Ovary (tissue), 9 donors: Measurements from ENCODE around the gene GAL. TPM values are rescaled to one million over a fixed set of nuclear protein-coding genes. Genes with fewer than 3 reads are reported as not detected.

Experiments
- DNase-seq, 5 donors: peaks; one replicate each; pipeline ENCODE4 v3.0.0-alpha.2; 2019 to 2020
- H3K27ac ChIP-seq, 2 donors: fragments of 200-600 bp; one replicate each; pipeline versions ENCODE4 v1.5.1 to v1.8.0; 2019 to 2022
- H3K27me3 ChIP-seq: fragments of 200-600 bp; one replicate; pipeline ENCODE4 v1.8.0; 2022
- H3K36me3 ChIP-seq: fragments of 200-600 bp; sonication (generic); one replicate; pipeline ENCODE4 v1.5.1; 2019
- H3K4me1 ChIP-seq: one replicate; pipeline ENCODE4 v1.8.1; 2013; ENCODE audit warnings: mild to moderate bottlenecking, moderate library complexity; ENCODE audit not compliant: insufficient read depth
- H3K4me3 ChIP-seq: fragments of 200-600 bp; sonication (generic); one replicate; pipeline ENCODE4 v1.5.1; 2017
- H3K9me3 ChIP-seq, 2 donors: fragments of 200-600 bp in 1 of 2; sonication (generic) in 1 of 2; one replicate each; pipeline versions ENCODE4 v1.5.1 to v1.8.1; 2013 to 2019; ENCODE audit warnings: mild to moderate bottlenecking in 1 of 2, moderate library complexity in 1 of 2
- CTCF ChIP-seq, 3 donors: fragments of 450-650 bp in 2 of 3; fragments of 200-600 bp in 1 of 3; IDR thresholded peaks; one replicate each; pipeline versions ENCODE4 v1.5.1 to v1.8.0; 2016 to 2022; ENCODE audit warnings: antibody characterized with exemption in 3 of 3, mild to moderate bottlenecking in 1 of 3
- EP300 ChIP-seq: sonication (generic); formaldehyde crosslinking; IDR thresholded peaks from one replicate; pipeline ENCODE4 v1.6.1; 2017; ENCODE audit warnings: antibody characterized with exemption
- POLR2A ChIP-seq: fragments of 450-650 bp; IDR thresholded peaks from one replicate; pipeline ENCODE4 v1.6.1; 2017; ENCODE audit warnings: antibody characterized with exemption, mild to moderate bottlenecking, moderate library complexity
- WGBS, 3 donors: extraction: QIAGEN DNeasy Blood & Tissue Kit in 1 of 3; methylation state at CpG; one replicate each; pipeline versions ENCODE4 v1.1.5 to v1.1.7; 2013 to 2017; 5-methylcytosine and 5-hydroxymethylcytosine counted together
- intact Hi-C, 4 donors: fragments of 100-400 bp; cut with DNase I; formaldehyde crosslinking; loops; one replicate each; pipeline versions ENCODE4 v1.11.0 to v1.15.1; 2022 to 2023
- polyA plus RNA-seq, 2 donors: library from polyadenylated mRNA; stranded (reverse); fragments of 200-250 nt in 1 of 2; fragments of 350-450 nt in 1 of 2; fragmentation: Illumina TruSeq in 1 of 2; extraction: RNeasy Lipid Tissue Mini Kit (QIAGEN cat#74804) in 1 of 2; gene quantifications; one replicate each; pipeline ENCODE4 v1.2.3, GENCODE V29; 2013 to 2014
- total RNA-seq, 7 donors: library from RNA; depleted of rRNA in 2 of 7; stranded (reverse); fragments of >200 nt in 2 of 7; fragmentation: NEBNext Ultra II Directional in 3 of 7; extraction: Animal tissue kit (Norgen Biotek cat#: 25700) in 3 of 7; gene quantifications; one replicate each; pipeline versions ENCODE4 v1.1.0 to v1.2.4, GENCODE V29; 2016 to 2023
- donor health status: DM: no; HTN: no; CAD: no; lungs with moderate emphysema.
- donor health status: DM: no; HTN: no; CAD: no.
- donor health status: Bipolar disorder and iron deficiency.
- donor health status: DM: yes; HTN: yes; CAD: no.
- donor health status: DM: no; HTN: no; CAD: no.
- donor health status: DM: yes; HTN: yes; CAD: no.

Gene GAL
- total and polyA plus RNA-seq, 9 donors = 0.19 to 1.4 (median 0.36) TPM; not detected in 6

GRCh38 chr11:68682531-68682961, 1.8 kb upstream of the GAL start:
- WGBS, 3 donors = 57 to 65% (median 59%) methylated on average over 9 of the region's 9 CpGs
- Histone ChIP-seq H3K36me3 (no peaks in the 10 kb centered on the region), H3K27me3 (peaks cover 5% of the 10 kb centered on the region), H3K4me3 (no peak overlapping the region), H3K4me1 (no peaks in the 10 kb centered on the region), H3K9me3 (no peaks in the 10 kb centered on the region), H3K27ac (no peak overlapping the region)
- intact Hi-C loops = no loop called here
- TF ChIP-seq EP300 = no peak
- no peak for TF ChIP-seq POLR2A
- TF ChIP-seq CTCF (IDR thresholded peaks at IDR 0.05) = no peak
- no peak for DNase-seq

- H3K4me3 ChIP-seq = no peak overlapping the region
- DNase-seq = no peak
- intact Hi-C loops = no loop called here
- 77 to 88% (median 80%) methylated on average over 7 of the region's 7 CpGs for WGBS, 3 donors
- no peaks in the 10 kb centered on the region for H3K9me3 ChIP-seq
- TF ChIP-seq POLR2A (no peak), CTCF (IDR thresholded peaks at IDR 0.05) (no peak), EP300 (no peak)
- no peak overlapping the region for H3K27ac ChIP-seq
- H3K27me3 ChIP-seq = peaks cover 5% of the 10 kb centered on the region
- H3K4me1 ChIP-seq = no peaks in the 10 kb centered on the region
- no peaks in the 10 kb centered on the region for H3K36me3 ChIP-seq
Measured at GRCh38 chr11:68683121-68683520, 1.2 kb upstream of the GAL start.

- TF ChIP-seq POLR2A = no peak
- TF ChIP-seq CTCF (IDR thresholded peaks at IDR 0.05) = no peak
- TF ChIP-seq EP300 = no peak
- WGBS, 3 donors = 21 to 38% (median 37%) methylated on average over 16 to 37 of the region's 37 CpGs
- peaks cover 5% of the 10 kb centered on the region for H3K27me3 ChIP-seq
Measured at GRCh38 chr11:68683536-68684384, 584 bp upstream of the GAL start.

GRCh38 chr11:68685656-68686380, 1.5 kb downstream of the GAL start:
- WGBS, 3 donors = 93 to 96% (median 96%) methylated on average over 18 of the region's 18 CpGs
- Histone ChIP-seq H3K27me3 (peaks cover 5% of the 10 kb centered on the region), H3K36me3 (no peaks in the 10 kb centered on the region), H3K4me3 (no peak overlapping the region), H3K9me3 (no peaks in the 10 kb centered on the region), H3K4me1 (no peaks in the 10 kb centered on the region), H3K27ac (no peak overlapping the region)
- no peak for TF ChIP-seq POLR2A
- no peak for TF ChIP-seq EP300
- no peak for TF ChIP-seq CTCF (IDR thresholded peaks at IDR 0.05)
- intact Hi-C loops = no loop called here
- DNase-seq = no peak

More at GRCh38 chr11:68683536-68684384, 584 bp upstream of the GAL start:
- Histone ChIP-seq H3K4me3 (no peak overlapping the region), H3K27ac (no peak overlapping the region), H3K4me1 (no peaks in the 10 kb centered on the region), H3K36me3 (no peaks in the 10 kb centered on the region), H3K9me3 (no peaks in the 10 kb centered on the region)
- intact Hi-C loops = no loop called here
- DNase-seq = no peak
